ENCODE measurements around the gene MTA1.

Gene MTA1

DNA sequence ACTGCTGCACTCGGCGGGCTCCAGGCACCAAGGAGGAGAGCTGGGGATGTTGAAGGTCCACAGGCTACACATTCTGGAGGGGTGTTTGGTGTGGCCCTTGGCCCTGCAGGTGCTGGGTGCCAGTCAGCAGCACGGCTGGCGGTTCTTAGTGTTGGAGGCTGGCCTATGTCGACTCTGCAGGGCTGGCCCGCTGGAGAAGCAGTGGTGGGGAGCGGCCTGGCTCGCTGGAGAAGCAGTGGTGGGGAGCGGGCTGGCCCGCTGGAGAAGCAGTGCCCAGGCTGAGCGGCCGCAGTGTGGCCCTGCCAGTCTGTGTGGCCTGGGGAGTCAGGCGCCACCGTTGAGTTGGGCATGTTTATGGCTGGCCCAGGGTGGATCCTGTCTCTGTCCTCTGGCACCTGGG is 27.3 kb downstream of the MTA1 start:
- Mint-ChIP-seq H3K36me3 (ENCODE audit: low read depth) (peaks cover 5% of the 10 kb centered on the region), H3K4me3 (no peak overlapping the region), H3K9me3 (no peaks in the 10 kb centered on the region), H3K4me1 (ENCODE audit: low read depth) (no peaks in the 10 kb centered on the region), H3K27ac (no peak overlapping the region), H3K27me3 (ENCODE audit: low read depth) (no peaks in the 10 kb centered on the region)
- DNase-seq (ENCODE audit: low spot score), result no peak

DNA sequence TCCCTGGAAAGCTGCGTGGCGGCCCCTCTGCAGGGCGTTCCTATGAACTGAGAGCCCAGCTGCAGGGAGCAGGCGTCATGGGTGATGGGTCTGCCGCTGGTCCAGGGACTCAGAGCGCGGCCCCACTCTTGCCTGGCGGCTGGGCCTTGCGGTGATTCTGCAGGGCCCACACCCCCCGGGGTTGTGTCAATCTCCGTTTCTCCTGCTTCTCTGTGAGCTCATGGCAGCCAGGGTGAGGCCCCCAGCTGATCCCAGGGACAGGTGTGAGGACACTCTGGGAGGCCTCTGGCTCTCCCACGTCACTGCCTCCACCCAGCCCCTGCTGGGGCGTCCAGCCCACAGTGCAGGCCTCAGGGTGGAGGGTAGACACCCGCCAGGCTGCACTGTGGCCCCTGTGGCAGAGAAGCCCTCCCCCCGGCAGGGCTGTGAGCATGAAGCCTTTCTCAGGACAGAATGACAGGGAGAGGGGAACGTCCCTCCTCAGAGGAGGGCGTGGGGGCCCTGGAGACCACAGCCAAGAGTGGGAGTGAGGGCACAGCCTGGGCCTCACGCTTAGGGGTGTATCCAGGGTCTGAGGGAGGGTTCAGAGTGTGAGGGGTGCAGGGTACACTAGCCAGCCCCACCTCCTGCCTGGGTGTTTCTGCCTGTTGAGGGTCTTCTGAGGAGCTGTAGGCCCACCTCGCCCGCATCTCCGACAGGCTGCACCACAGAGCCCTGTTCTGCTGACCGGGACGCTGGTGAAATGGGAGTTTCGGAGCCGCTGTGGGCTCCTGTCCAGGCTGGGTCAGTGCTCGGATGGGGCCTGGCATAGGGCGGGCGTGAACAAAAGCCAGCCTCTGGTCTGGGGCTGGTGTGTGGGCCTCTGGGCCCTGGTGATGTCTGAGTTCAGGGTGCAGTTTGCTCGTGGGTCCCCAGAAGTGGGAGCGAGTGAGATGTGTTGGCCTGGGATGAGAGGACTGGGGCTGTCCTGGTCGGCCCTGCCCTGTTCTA is 28.3 kb downstream of the MTA1 start:
- Mint-ChIP-seq H3K27ac (no peak overlapping the region), H3K4me3 (no peak overlapping the region), H3K9me3 (no peaks in the 10 kb centered on the region), H3K4me1 (ENCODE audit: low read depth) (peaks cover 1% of the 10 kb centered on the region), H3K27me3 (ENCODE audit: low read depth) (no peaks in the 10 kb centered on the region), H3K36me3 (ENCODE audit: low read depth) (peaks cover 8% of the 10 kb centered on the region)
- DNase-seq (ENCODE audit: low spot score), result no peak

DNA sequence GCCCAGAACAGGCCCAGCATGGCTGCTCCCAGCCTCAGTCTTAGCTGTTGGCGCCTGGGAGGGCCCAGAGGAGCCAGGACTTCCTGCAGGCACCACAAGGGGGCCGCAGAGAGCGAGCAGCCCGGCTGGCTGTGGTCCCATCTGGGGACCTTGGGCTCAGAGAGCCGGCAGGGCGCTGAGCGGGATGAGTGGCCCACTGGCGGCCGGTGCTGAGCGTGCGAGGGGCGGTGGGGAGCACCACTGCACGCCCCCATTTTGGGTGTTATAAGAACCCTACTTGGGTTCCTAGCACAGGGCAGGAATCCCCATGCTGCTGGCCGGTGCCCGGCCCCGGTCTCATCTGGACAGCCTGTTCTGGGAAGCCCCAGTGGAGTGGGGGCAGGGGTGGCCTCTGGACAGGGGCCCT is 29.1 kb downstream of the MTA1 start:
- H3K9me3 Mint-ChIP-seq, result no peaks in the 10 kb centered on the region
- DNase-seq (ENCODE audit: low spot score), result peak; percentile 32
- no peak overlapping the region for H3K4me3 Mint-ChIP-seq
- H3K27me3 Mint-ChIP-seq (ENCODE audit: low read depth), result no peaks in the 10 kb centered on the region
- H3K36me3 Mint-ChIP-seq (ENCODE audit: low read depth), result peaks cover 8% of the 10 kb centered on the region
- H3K4me1 Mint-ChIP-seq (ENCODE audit: low read depth), result peaks cover 1% of the 10 kb centered on the region
- H3K27ac Mint-ChIP-seq, result no peak overlapping the region

DNA sequence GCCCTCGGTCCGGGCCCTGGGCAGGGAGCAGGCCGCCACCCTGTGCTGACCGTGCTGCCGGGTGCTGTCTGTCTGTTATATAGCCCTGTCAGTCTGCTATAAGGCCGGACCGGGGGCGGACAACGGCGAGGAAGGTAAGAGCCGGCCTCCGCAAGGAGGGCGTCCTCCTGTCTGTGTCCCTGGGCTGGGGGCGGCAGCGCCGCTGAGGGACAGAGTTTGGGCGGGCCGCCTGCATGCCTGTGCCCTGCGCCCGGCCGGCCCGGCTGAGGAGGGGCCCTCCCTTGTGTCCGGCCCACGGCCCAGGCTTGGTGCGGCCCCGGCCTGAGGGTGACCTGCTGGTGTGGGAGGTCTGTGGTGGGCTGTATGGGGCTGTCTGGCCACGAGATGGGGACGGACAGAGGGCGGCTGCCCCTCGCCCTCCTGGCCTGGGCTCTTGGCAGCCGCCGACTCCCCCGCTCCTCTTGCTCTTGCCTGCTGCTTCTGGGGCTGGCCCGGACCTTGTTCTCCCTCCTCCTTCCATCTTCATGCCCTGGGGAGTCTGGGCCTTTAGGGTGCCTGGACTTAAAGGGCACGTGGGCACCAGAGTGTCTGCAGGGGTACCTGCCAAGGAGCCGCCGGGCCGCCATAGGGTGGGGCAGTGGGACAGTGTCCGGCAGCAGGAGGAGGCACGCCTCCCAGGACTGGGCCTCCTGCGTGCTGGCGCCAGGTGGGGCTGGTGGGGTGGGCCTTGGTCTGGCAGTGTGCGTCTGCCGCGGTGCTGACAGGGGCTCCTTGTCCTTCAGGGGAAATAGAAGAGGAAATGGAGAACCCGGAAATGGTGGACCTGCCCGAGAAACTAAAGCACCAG is 29.9 kb downstream of the MTA1 start:
- H3K27me3 Mint-ChIP-seq (ENCODE audit: low read depth), result no peaks in the 10 kb centered on the region
- H3K4me1 Mint-ChIP-seq (ENCODE audit: low read depth), result peaks cover 1% of the 10 kb centered on the region
- H3K27ac Mint-ChIP-seq, result no peak overlapping the region
- peaks cover 13% of the 10 kb centered on the region for H3K36me3 Mint-ChIP-seq (ENCODE audit: low read depth)
- H3K4me3 Mint-ChIP-seq, result no peak overlapping the region
- H3K9me3 Mint-ChIP-seq, result no peaks in the 10 kb centered on the region
- DNase-seq (ENCODE audit: low spot score), result no peak

DNA sequence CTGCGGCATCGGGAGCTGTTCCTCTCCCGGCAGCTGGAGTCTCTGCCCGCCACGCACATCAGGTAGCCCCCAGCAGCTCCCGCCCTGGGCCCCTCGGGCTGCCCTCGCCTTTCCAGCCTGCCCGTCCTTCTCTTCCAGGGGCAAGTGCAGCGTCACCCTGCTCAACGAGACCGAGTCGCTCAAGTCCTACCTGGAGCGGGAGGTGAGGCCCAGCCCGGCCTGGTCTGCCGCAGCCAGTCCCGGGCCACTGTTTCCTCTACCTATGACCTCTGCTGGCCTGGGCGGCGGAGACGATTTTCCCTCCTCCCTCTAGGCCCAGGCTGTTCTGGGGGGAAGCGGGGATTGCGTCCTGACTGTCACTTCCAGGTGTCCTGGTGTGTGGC is 30.5 kb downstream of the MTA1 start:
- Mint-ChIP-seq H3K4me3 (no peak overlapping the region), H3K27ac (no peak overlapping the region), H3K27me3 (ENCODE audit: low read depth) (no peaks in the 10 kb centered on the region), H3K9me3 (no peaks in the 10 kb centered on the region), H3K36me3 (ENCODE audit: low read depth) (peaks cover 13% of the 10 kb centered on the region), H3K4me1 (ENCODE audit: low read depth) (peaks cover 1% of the 10 kb centered on the region)
- DNase-seq (ENCODE audit: low spot score), result no peak

DNA sequence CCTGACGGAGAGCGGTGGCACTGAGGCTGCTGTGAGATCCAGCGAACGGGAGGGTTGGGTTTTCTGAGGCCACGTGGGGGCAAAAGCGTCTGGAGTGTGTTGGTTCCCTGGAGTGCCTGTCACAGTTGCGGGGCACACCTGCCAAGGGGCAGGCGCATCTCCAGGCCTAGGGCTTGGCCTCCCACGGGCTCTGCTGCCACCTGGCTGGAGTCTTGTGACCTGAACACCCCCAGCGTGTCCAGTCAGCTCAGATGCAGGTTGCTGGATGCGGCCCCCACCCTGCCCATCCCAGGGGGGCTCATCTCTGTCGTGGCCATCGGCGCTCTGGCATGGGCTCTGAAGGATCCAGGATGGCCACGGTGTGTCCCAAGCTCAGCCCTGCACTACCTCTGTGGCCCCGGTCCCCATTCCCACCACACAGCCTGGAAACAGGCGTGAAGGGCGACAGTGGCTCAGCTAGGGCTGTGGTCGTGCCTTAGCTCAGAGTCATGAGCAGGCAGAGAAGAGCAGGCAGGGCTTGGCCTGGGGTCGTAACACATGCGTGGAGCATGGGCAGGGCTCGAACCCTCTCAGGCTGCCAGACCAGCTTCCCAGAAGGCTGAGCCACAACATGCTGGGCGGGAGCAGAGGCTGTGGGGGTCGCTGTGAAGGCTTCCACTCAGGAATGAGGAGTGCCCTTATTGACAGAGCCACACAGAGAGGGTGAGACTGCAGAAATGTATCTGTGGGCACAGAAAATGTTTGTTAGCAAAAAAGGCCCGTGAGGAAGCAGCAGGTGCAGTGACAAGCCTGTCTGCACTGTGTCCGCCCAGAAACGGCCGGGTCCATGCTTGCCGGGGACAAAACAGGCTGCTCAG is 31.5 kb downstream of the MTA1 start:
- peaks cover 1% of the 10 kb centered on the region for H3K4me1 Mint-ChIP-seq (ENCODE audit: low read depth)
- no peaks in the 10 kb centered on the region for H3K27me3 Mint-ChIP-seq (ENCODE audit: low read depth)
- H3K4me3 Mint-ChIP-seq, result no peak overlapping the region
- no peak for DNase-seq (ENCODE audit: low spot score)
- H3K9me3 Mint-ChIP-seq, result no peaks in the 10 kb centered on the region
- H3K36me3 Mint-ChIP-seq (ENCODE audit: low read depth), result peaks cover 18% of the 10 kb centered on the region
- H3K27ac Mint-ChIP-seq, result no peak overlapping the region

DNA sequence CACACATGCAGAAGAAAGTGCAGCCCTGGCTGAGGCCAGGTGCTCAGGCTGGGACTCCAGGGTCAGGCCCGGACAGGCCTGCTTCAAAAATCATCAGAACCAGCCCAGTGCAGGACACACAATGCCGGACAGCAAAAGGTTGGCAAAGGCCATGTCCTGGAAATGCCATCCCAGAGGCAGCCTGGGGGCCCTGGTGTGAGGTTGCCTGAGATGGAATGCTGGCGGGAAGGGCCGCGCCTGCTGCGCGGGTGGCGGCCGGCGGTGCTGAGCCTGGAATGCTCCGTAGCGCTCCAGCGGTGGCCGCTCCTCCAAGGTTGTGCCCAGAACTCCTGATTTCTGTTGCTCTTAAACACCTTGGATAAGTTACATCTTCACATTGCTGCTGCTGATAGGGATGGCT is 33.3 kb downstream of the MTA1 start:
- H3K9me3 Mint-ChIP-seq, result no peaks in the 10 kb centered on the region
- H3K4me3 Mint-ChIP-seq, result no peak overlapping the region
- peaks cover 1% of the 10 kb centered on the region for H3K4me1 Mint-ChIP-seq (ENCODE audit: low read depth)
- DNase-seq (ENCODE audit: low spot score), result no peak
- no peak overlapping the region for H3K27ac Mint-ChIP-seq
- no peaks in the 10 kb centered on the region for H3K27me3 Mint-ChIP-seq (ENCODE audit: low read depth)
- peaks cover 18% of the 10 kb centered on the region for H3K36me3 Mint-ChIP-seq (ENCODE audit: low read depth)

DNA sequence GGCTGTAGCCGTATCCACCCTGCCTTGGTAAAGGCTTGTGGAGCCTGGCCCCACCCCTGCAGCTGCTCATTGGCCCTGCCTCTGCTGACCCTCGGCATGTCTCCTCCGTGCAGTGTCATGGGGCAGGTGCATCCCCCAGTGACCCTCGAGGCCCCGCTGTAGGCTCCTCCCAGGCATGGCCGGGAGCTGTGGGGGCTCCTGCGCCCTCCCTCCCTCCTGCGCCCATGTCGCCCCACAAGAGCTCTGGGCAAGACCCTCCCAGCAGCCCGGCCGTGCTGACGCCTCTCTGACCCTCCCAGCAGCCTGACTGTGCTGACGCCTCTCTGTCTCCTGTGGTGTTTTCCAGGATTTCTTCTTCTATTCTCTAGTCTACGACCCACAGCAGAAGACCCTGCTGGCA is 34.2 kb downstream of the MTA1 start:
- DNase-seq (ENCODE audit: low spot score), result no peak
- H3K4me1 Mint-ChIP-seq (ENCODE audit: low read depth), result peaks cover 1% of the 10 kb centered on the region
- H3K36me3 Mint-ChIP-seq (ENCODE audit: low read depth), result peaks cover 18% of the 10 kb centered on the region
- no peaks in the 10 kb centered on the region for H3K9me3 Mint-ChIP-seq
- H3K4me3 Mint-ChIP-seq, result no peak overlapping the region
- H3K27ac Mint-ChIP-seq, result no peak overlapping the region
- no peaks in the 10 kb centered on the region for H3K27me3 Mint-ChIP-seq (ENCODE audit: low read depth)

DNA sequence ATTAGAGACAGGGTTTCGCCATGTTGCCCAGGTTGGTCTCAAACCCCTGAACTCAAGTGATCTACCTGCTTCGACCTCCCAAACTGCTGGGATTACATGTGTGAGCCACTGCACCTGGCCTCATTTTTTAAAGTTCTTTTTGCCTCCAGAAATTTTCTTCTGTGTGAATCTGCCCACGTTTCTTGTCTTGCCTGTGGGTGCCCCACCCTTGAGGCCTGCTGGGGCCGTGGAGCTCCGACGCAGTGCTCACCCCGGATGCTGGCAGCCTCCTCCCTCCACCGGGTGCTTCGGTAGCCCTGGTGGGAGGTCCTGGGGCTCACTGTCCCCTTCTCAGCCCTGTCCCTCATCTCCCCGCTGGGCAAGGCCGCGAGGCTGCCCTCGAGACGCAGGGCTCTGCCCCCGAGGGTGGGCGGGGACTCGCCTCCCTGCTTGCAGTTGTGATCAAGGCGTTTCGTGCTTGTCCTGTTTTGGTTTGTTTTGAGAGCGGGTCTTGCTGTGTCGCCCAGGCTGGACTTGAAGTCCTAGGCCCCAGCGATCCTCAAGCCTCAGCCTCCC is 35.5 kb downstream of the MTA1 start:
- Mint-ChIP-seq H3K4me1 (ENCODE audit: low read depth) (peaks cover 1% of the 10 kb centered on the region), H3K4me3 (no peak overlapping the region), H3K27ac (no peak overlapping the region), H3K9me3 (no peaks in the 10 kb centered on the region), H3K36me3 (ENCODE audit: low read depth) (peaks cover 18% of the 10 kb centered on the region), H3K27me3 (ENCODE audit: low read depth) (no peaks in the 10 kb centered on the region)
- no peak for DNase-seq (ENCODE audit: low spot score)

DNA sequence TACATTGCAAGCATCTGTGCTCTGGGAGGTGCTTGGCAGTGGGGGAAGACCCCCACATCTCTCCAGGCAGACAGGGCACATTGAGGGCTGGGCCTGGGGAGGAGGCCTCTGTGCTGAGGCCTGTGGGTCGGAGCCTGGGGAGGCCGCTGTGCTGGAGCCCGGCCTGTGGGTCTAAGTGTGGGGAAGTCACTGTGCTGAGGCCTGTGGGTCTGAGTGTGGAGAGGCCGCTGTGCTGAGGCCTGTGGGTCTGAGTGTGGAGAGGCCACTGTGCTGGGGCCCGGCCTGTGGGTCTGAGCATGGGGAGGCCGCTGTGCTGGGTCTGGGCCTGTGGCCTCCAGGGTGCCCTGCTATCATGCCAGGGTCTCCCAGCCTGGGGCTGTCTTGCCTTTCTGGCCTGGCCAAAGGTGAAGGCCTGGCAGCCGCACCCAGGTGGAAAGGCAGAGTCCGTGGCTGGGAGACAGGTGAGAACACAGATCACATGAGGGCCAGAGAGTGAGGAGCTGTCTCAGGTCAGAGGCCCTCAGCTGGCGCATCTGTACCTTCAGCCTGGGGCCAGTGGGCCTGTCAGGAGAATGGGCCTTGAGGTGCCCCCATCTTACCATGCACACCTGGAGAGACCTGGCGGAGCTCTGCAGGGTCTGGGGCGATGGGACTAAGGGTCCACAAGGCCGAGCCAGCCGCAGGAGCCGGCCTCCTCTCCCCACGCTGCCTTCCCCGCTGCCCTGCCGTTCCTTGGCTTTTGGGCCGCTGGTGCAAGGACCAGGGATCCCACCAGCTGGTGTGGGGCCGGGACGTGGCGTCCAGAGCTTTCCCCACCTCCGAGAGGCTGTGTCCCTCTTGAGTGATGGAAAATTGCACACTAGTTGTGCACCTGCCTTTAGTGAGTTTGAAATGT is 36.4 kb downstream of the MTA1 start:
- Mint-ChIP-seq H3K9me3 (no peaks in the 10 kb centered on the region), H3K27ac (no peak overlapping the region), H3K36me3 (ENCODE audit: low read depth) (peaks cover 20% of the 10 kb centered on the region), H3K4me1 (ENCODE audit: low read depth) (peaks cover 1% of the 10 kb centered on the region), H3K4me3 (no peak overlapping the region), H3K27me3 (ENCODE audit: low read depth) (no peaks in the 10 kb centered on the region)
- no peak for DNase-seq (ENCODE audit: low spot score)

DNA sequence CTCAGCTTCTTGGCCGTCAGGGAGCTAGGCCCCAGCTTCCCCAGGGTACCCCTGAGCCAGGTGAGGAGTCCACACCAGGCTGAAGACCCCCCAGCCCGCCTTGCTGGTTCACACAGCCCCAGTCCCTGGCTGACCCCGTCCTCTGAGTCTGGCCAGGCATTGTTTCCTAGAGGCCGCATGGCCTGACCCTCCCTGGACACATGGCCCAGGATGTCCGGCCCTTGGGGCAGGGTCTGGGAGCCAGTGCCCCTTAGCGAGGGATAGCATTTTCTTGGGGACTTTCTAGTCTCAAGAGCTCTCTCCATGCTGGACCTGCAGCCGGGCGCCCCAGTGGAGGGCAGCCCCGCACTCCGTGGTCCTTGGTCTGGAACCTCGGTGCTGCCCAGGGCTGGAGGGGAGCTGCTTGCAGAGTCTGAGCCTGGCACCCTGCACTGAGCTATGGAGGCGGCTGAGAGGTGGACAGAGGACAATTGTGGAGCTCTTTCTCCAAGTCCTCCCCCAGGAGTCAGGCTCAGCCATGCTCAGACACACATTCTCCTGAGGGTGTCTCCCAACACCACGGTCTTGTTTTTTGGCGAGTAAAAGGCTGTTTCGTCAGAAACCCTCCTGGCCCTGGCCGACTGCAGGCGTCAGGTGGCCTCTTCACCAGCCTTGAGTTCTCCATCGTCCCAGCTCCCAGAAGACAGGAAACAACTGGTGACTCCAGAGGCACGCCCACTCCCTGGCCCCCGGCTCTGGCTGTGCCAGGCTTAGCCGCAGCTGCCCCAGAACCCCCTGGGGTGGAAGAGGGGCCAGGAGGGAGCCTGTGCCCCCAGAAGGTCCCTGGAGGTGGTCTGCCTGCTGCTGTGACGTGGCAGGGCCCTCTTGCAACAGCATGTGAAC is 37.4 kb downstream of the MTA1 start:
- H3K27me3 Mint-ChIP-seq (ENCODE audit: low read depth), result no peaks in the 10 kb centered on the region
- no peak overlapping the region for H3K27ac Mint-ChIP-seq
- no peak overlapping the region for H3K4me3 Mint-ChIP-seq
- DNase-seq (ENCODE audit: low spot score), result no peak
- peaks cover 19% of the 10 kb centered on the region for H3K36me3 Mint-ChIP-seq (ENCODE audit: low read depth)
- H3K4me1 Mint-ChIP-seq (ENCODE audit: low read depth), result peaks cover 1% of the 10 kb centered on the region
- H3K9me3 Mint-ChIP-seq, result no peaks in the 10 kb centered on the region

DNA sequence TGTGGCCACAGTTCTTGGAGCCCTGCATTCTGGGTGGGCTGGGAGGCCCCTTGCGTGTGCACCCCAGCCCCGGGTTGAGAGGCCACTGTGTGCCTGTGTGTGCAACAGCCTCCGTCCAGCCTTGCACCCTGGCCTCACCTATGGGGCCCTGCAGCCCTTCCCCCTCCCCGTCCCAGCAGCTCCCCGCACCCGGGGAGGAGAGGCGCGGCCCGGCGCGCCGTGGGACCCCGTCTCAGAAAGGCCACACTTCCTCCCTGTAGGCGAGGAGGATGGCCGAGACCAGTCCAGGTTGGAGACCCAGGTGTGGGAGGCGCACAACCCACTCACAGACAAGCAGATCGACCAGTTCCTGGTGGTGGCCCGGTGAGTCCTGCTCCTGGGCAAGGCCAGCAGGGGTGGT is 38.4 kb downstream of the MTA1 start:
- Mint-ChIP-seq H3K9me3 (no peaks in the 10 kb centered on the region), H3K4me1 (ENCODE audit: low read depth) (no peaks in the 10 kb centered on the region), H3K36me3 (ENCODE audit: low read depth) (peaks cover 16% of the 10 kb centered on the region), H3K27ac (no peak overlapping the region), H3K27me3 (ENCODE audit: low read depth) (no peaks in the 10 kb centered on the region), H3K4me3 (no peak overlapping the region)
- DNase-seq (ENCODE audit: low spot score), result no peak

All from T-helper 2 cell treated with Interferon-gamma antibody and Interleukin-4, amounts not matched to agents 5 μg/mL and 100 μg/mL, for 36 hours (primary cell).